Mesenchymal stem cell (in vitro differentiated cells and primary cell): Measurements from ENCODE around the gene SLC26A6. TPM values are rescaled to one million over a fixed set of nuclear protein-coding genes. Genes with fewer than 3 reads are reported as not detected.

Source experiments
- DNase-seq: peaks from one replicate; pipeline ENCODE4 v3.0.0-alpha.2; 2013
- H2AFZ ChIP-seq: one replicate; pipeline ENCODE4 v1.6.1; 2013; ENCODE audit warnings: low read depth, mild to moderate bottlenecking, control low read depth, inconsistent platforms, low read length, moderate library complexity
- H2AK5ac ChIP-seq: 2 replicates; pipeline ENCODE4 v1.6.1; 2013; ENCODE audit warnings: low read length, moderate library complexity, mild to moderate bottlenecking, inconsistent platforms; ENCODE audit not compliant: severe bottlenecking
- H2BK120ac ChIP-seq: one replicate; pipeline ENCODE4 v1.6.1; 2013; ENCODE audit warnings: low read depth, mild to moderate bottlenecking, inconsistent platforms, low read length, moderate library complexity
- H2BK12ac ChIP-seq, 2 experiments: one replicate each; pipeline ENCODE4 v1.6.1; 2013; ENCODE audit warnings: inconsistent platforms in 2 of 2, low read length in 2 of 2, mild to moderate bottlenecking in 2 of 2, moderate library complexity in 2 of 2, control low read depth in 1 of 2
- H2BK15ac ChIP-seq: one replicate; pipeline ENCODE4 v1.6.1; 2013; ENCODE audit warnings: mild to moderate bottlenecking, low read depth, inconsistent platforms; ENCODE audit not compliant: poor library complexity, severe bottlenecking
- H2BK5ac ChIP-seq: 2 replicates; pipeline ENCODE4 v1.6.1; 2013; ENCODE audit warnings: low read depth, mild to moderate bottlenecking, low read length, control low read depth, inconsistent platforms; ENCODE audit not compliant: poor library complexity, severe bottlenecking
- H3K14ac ChIP-seq, 2 experiments: one replicate each; pipeline ENCODE4 v1.6.1; 2013; ENCODE audit warnings: inconsistent platforms in 2 of 2, low read length in 2 of 2, control low read depth in 1 of 2, mild to moderate bottlenecking in 1 of 2, moderate library complexity in 1 of 2
- H3K18ac ChIP-seq, 2 experiments: one replicate each; pipeline ENCODE4 v1.6.1; 2013; ENCODE audit warnings: inconsistent platforms in 2 of 2, low read length in 2 of 2, control low read depth in 1 of 2, low read depth in 1 of 2, mild to moderate bottlenecking in 1 of 2
- H3K23ac ChIP-seq, 2 experiments: one replicate each; pipeline ENCODE4 v1.6.1; 2013; ENCODE audit warnings: inconsistent platforms in 2 of 2, low read length in 2 of 2, mild to moderate bottlenecking in 2 of 2, moderate library complexity in 2 of 2, control low read depth in 1 of 2
- H3K27ac ChIP-seq: 2 replicates; pipeline ENCODE4 v1.5.1; 2013; ENCODE audit warnings: mild to moderate bottlenecking, moderate library complexity, low read length, control low read depth, inconsistent platforms; ENCODE audit not compliant: poor library complexity, severe bottlenecking
- H3K27me3 ChIP-seq, 2 experiments: 2 replicates each; pipeline versions ENCODE4 v1.6.1 to v1.7.0; 2013; ENCODE audit warnings: low read length in 2 of 2, mild to moderate bottlenecking in 2 of 2, moderate library complexity in 2 of 2, control low read depth in 1 of 2, inconsistent platforms in 1 of 2; ENCODE audit not compliant: control insufficient read depth in 1 of 2, insufficient read depth in 1 of 2
- H3K36me3 ChIP-seq, 2 experiments: 2 replicates each; pipeline versions ENCODE4 v1.6.1 to v1.7.0; 2013; ENCODE audit warnings: low read length in 2 of 2, control low read depth in 1 of 2, inconsistent platforms in 1 of 2, low read depth in 1 of 2, mild to moderate bottlenecking in 1 of 2; ENCODE audit not compliant: insufficient read depth in 2 of 2, control insufficient read depth in 1 of 2
- H3K4ac ChIP-seq, 2 experiments: one replicate each; pipeline ENCODE4 v1.6.1; 2013; ENCODE audit warnings: inconsistent platforms in 2 of 2, low read length in 2 of 2, mild to moderate bottlenecking in 2 of 2, moderate library complexity in 2 of 2, control low read depth in 1 of 2, low read depth in 1 of 2
- H3K4me1 ChIP-seq: 2 replicates; pipeline ENCODE4 v1.6.1; 2013; ENCODE audit warnings: low read depth, low read length, control low read depth; ENCODE audit not compliant: control insufficient read depth, insufficient read depth
- H3K4me2 ChIP-seq: 2 replicates; pipeline ENCODE4 v1.6.1; 2013; ENCODE audit warnings: low read length, mild to moderate bottlenecking, inconsistent platforms; ENCODE audit not compliant: poor library complexity, severe bottlenecking
- H3K4me3 ChIP-seq, 2 experiments: 2 replicates each; pipeline versions ENCODE4 v1.5.1 to v1.7.0; 2013; ENCODE audit warnings: low read length in 2 of 2, mild to moderate bottlenecking in 2 of 2, control low read depth in 1 of 2, low read depth in 1 of 2; ENCODE audit not compliant: insufficient read depth in 1 of 2
- H3K79me1 ChIP-seq: replicated peaks from 2 replicates; pipeline ENCODE4 v1.6.1; 2013; ENCODE audit warnings: mild to moderate bottlenecking, control low read depth, low read length, inconsistent platforms; ENCODE audit not compliant: poor library complexity, severe bottlenecking
- H3K9ac ChIP-seq: 2 replicates; pipeline ENCODE4 v1.7.0; 2013; ENCODE audit warnings: mild to moderate bottlenecking, low read length, moderate library complexity
- H3K9me3 ChIP-seq: 2 replicates; pipeline ENCODE4 v1.7.0; 2013; ENCODE audit warnings: mild to moderate bottlenecking, low read length; ENCODE audit not compliant: control insufficient read depth
- H4K8ac ChIP-seq: one replicate; pipeline ENCODE4 v1.6.1; 2013; ENCODE audit warnings: inconsistent platforms, mild to moderate bottlenecking, low read length, moderate library complexity
- H4K91ac ChIP-seq: one replicate; pipeline ENCODE4 v1.6.1; 2013; ENCODE audit warnings: mild to moderate bottlenecking, low read length, inconsistent platforms
- WGBS: methylation state at CpG from one replicate; pipeline ENCODE4 v1.1.7; 2013; ENCODE audit warnings: mixed read lengths; 5-methylcytosine and 5-hydroxymethylcytosine counted together
- small RNA-seq: library from polyadenylated mRNA; stranded (forward); fragments of <200 nt; extraction: miRNeasy Mini kit (QIAGEN cat#:217004); gene quantifications from one replicate; pipeline ENCODE3, GENCODE V24; 2013; ENCODE audit warnings: low read depth

SLC26A6 gene

DNA sequence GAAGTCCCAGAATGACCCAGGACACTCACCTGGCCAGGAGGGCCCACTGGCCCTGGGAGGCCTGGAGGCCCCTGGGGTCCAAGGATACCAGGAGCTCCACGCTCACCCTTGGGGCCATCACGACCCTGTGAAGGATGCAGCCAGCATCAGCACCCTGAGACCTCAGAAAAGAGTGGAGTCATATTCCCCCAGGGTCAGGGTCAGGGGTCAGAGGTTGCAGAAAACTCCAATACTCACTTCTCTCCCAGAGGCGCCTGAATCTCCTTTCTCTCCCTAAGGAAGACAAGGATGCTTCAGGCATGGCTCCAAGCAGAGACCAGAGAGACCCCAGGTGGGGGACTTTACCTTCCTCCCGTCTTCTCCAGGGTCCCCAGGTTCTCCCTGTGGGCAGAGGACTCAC is 58.6 kb downstream of the SLC26A6 start:
- Histone ChIP-seq H3K27ac (no peak overlapping the region), H3K4ac (no peak overlapping the region), H2BK15ac (no peak overlapping the region), H3K36me3 (peaks cover 10 to 99% of the 10 kb centered on the region in 2 experiments), H4K8ac (no peak overlapping the region), H3K14ac (no peak overlapping the region), H3K4me1 (peaks cover 23% of the 10 kb centered on the region), H4K91ac (no peak overlapping the region), H3K18ac (no peak overlapping the region), H3K4me2 (no peak overlapping the region), H2AK5ac (no peak overlapping the region), H2BK12ac (no peak overlapping the region), H3K4me3 (no peak overlapping the region), H2BK120ac (no peak overlapping the region), H3K23ac (no peak overlapping the region), H3K27me3 (no peaks in the 10 kb centered on the region), H3K9ac (no peak overlapping the region), H3K79me1 (peaks cover 44% of the 10 kb centered on the region), H3K9me3 (no peaks in the 10 kb centered on the region), H2BK5ac (no peak overlapping the region), H2AFZ (no peak overlapping the region)
- WGBS, result 90% methylated on average over 4 of the region's 4 CpGs
- no peak for DNase-seq

Small RNA genes lying within 50 kb of the gene (small RNA-seq; reads per million reads assigned to genes)
- gene AC141002.1, result not detected
